ENCODE data around the gene SEC16A.

Gene SEC16A

DNA sequence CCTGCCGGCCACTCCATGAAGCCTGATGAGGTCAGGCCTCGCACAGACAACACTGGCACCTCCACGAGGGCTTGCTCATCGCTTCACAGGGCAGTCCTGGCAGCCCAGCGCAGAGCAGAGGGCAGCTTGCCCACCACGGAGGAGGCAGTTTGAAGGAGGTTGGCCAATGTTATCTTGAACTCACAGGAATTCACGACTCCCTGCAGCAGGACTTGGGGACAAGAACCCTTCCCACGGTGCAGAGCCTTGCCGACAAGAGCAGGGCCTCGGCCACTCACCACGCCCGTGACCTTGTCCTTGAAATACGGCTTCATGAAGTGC lies 87.9 kb downstream of the SEC16A start:
- no peak for DNase-seq

DNA sequence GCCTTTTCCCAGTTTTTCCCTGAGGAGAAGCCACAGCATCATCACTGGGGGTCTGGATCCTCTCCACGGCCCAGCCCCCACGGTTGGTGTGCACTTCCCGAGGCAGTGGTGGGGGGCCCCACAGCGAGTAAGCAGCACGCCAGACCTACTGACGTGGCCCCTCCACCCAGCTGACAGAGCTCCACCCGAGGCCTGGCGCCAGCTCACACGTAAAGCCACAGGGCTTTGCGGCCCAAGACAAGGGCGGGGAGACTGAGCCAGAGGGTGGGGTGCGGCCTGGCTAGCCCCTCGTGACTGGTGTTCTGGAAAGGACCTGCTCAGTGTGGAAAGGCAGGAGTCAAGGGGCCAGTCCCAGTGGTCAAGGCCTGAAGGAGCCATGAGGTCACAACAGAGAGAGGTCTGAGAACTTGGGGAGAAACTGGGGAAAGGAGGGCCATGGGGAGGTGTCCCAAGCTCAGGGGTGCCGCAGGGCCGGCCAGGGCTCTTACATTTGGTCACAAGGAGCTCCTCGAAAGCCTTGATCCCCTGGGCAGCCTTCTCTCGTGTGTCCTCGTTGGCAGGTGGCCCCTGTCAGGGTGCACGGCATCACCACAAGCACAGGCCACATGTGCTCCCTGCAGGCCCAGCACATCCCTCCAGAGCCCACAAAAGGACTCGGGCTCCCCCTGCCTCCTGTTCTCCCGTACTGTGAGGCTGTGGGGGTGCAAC lies 88.4 kb downstream of the SEC16A start:
- no peak for DNase-seq

DNA sequence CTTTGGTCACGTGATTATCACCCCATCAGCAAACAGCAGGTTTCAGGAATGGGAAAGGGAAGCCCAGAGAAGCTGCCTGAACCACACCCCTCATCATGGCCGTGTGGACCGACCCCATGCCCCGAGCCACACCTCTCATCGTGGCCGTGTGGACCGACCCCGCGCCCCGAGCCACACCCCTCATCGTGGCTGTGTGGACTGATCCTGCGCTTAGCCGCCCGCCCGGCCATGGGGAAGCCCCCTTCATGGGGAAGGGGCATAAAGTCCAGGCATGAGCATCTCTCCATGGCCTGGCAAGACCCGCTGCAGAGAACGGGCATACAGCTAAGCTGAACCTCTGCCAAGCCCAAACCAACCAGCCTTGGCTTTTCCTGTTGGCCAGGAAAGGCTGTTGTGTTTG lies 89.3 kb downstream of the SEC16A start:
- no peak for DNase-seq

- no peak for DNase-seq
These were observed 90.0 kb downstream of the SEC16A start for GRCh38 chr9:136392538-136393449.

- no peak for DNase-seq
These were observed 90.9 kb downstream of the SEC16A start for GRCh38 chr9:136391737-136392537.

Data from effector CD8-positive, alpha-beta T cell (primary cell).